OCI-LY3 (cell line): Measurements from ENCODE around the gene FTH1.

ENCODE experiments used
- CTCF ChIP-seq: fragments of 200-600, 300-600 bp; sonication (generic); IDR thresholded peaks from 2 replicates; pipeline ENCODE4 v1.5.1; 2014; ENCODE audit warnings: antibody characterized with exemption, low read length, low read depth
- EZH2phosphoT487 ChIP-seq: fragments of 200-600 bp; shearing (Covaris generic); IDR thresholded peaks from 2 replicates; pipeline ENCODE4 v1.6.1; 2018; ENCODE audit warnings: antibody characterized with exemption, mixed run types, low read depth

DNA sequence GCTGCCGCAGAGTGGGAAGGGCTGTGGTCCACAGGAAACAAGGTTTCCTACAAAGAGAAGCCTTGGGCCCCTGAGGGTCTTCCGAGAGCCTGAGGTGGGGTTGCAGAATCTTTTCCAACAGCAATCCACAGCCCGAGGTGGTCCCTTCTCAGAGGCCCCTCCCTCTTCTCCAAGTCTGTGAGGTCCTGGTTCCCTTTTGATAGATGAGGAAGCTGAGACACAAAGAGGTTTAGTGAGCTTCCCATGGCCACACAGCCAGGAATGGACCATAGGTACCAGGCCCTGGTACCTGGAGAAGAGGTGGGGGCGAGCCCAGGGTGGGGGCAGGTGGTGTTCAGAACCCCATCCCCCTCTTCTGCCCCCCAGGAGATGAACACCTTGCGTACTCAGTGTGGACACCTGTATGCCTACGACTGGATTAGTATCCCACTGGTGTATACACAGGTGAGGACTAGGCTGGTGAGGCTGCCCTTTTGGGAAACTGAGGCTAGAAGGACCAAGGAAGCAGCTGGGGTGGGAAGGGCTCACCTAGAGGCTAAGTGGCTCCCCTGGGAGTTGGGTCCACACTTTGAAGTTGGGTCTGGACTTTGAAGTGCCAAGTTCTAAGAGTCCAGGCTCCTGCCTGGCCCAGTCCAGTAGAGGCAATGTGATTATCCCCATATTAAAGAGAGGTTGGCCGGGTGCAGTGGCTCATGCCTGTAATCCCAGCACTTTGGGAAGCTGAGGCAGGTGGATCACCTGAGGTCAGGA, 10.2 kb downstream of the FTH1 start:
- TF ChIP-seq CTCF (no peak), EZH2phosphoT487 (no peak)
